H1 (cell line): Measurements from ENCODE around the gene MYBPC1. TPM values are rescaled to one million over a fixed set of nuclear protein-coding genes. Genes with fewer than 3 reads are reported as not detected.

Experiments used
- CTCF ChIA-PET: fragments of 300-600 bp; sonication (Branson Sonifier 250); formaldehyde crosslinking; loops from one replicate; lab custom pipeline; 2021; ENCODE audit not compliant: partially characterized antibody; lab: Charles Lee
- POLR2A ChIA-PET: fragments of 300-600 bp; sonication (Branson Sonifier 250); formaldehyde crosslinking; loops from one replicate; lab custom pipeline; 2021; ENCODE audit warnings: inconsistent platforms; ENCODE audit not compliant: partially characterized antibody; lab: Charles Lee
- DNase-seq, 2 experiments: peaks; one replicate each; pipeline versions ENCODE4 v3.0.0 to v3.0.0-alpha.2; 2010 to 2022; ENCODE audit warnings: low spot score in 2 of 2, low read depth in 1 of 2, mixed read lengths in 1 of 2
- FAIRE-seq: peaks from 2 replicates; lab custom pipeline; 2011; peaks lifted over from hg19 to GRCh38; lab: Jason Lieb, UNC
- H2AFZ ChIP-seq: 2 replicates; pipeline ENCODE4 v1.8.1; 2012; ENCODE audit warnings: low read length, inconsistent platforms
- H2AK5ac ChIP-seq: 2 replicates; pipeline ENCODE4 v1.6.1; 2013; ENCODE audit warnings: low read depth, low read length
- H2BK120ac ChIP-seq: replicated peaks from 2 replicates; pipeline ENCODE3; 2013; ENCODE audit warnings: low read depth, low read length, inconsistent platforms
- H2BK12ac ChIP-seq: 2 replicates; pipeline ENCODE4 v1.6.1; 2013; ENCODE audit warnings: low read depth, low read length
- H2BK15ac ChIP-seq: 2 replicates; pipeline ENCODE4 v1.6.1; 2013; ENCODE audit warnings: low read length
- H2BK20ac ChIP-seq: 2 replicates; pipeline ENCODE4 v1.6.1; 2013; ENCODE audit warnings: low read length
- H2BK5ac ChIP-seq: 2 replicates; pipeline ENCODE4 v1.6.1; 2013; ENCODE audit warnings: low read depth, low read length
- H3K14ac ChIP-seq: 2 replicates; pipeline ENCODE4 v1.6.1; 2013; ENCODE audit warnings: inconsistent platforms; ENCODE audit not compliant: insufficient read length
- H3K18ac ChIP-seq: 2 replicates; pipeline ENCODE4 v1.6.1; 2013; ENCODE audit warnings: low read length; ENCODE audit errors: extremely low read depth
- H3K23ac ChIP-seq: 2 replicates; pipeline ENCODE4 v1.6.1; 2013; ENCODE audit warnings: inconsistent platforms; ENCODE audit not compliant: insufficient read length
- H3K23me2 ChIP-seq: 2 replicates; pipeline ENCODE4 v1.6.1; 2013; ENCODE audit warnings: low read depth, low read length
- H3K27ac ChIP-seq: 2 replicates; pipeline ENCODE4 v1.6.1; 2011; ENCODE audit warnings: low read depth, low read length, inconsistent platforms
- H3K27me3 ChIP-seq, 4 experiments: replicated peaks in 1 of 4; 1 replicate in 1 of 4; 2 replicates in 3 of 4; pipeline versions ENCODE4 v1.6.1 to v1.8.1; 2011 to 2013; ENCODE audit warnings: low read length in 3 of 4, mild to moderate bottlenecking in 3 of 4, inconsistent platforms in 2 of 4, mixed read lengths in 2 of 4, moderate library complexity in 1 of 4; ENCODE audit not compliant: control insufficient read depth in 3 of 4, insufficient read depth in 3 of 4; ENCODE audit errors: extremely low read depth in 1 of 4
- H3K36me3 ChIP-seq, 4 experiments: 2 replicates each; pipeline versions ENCODE4 v1.6.1 to v1.8.1; 2011 to 2013; ENCODE audit warnings: mild to moderate bottlenecking in 4 of 4, low read length in 3 of 4, moderate library complexity in 2 of 4, control low read depth in 1 of 4, inconsistent platforms in 1 of 4; ENCODE audit not compliant: insufficient read depth in 4 of 4, control insufficient read depth in 2 of 4
- H3K4ac ChIP-seq: replicated peaks from 2 replicates; pipeline ENCODE3; 2013; ENCODE audit warnings: low read length, low read depth, mixed read lengths, inconsistent platforms; ENCODE audit not compliant: insufficient read length
- H3K4me1 ChIP-seq, 4 experiments: replicated peaks in 1 of 4; 1 replicate in 1 of 4; 2 replicates in 3 of 4; pipeline versions ENCODE4 v1.6.1 to v1.8.1; 2011 to 2013; ENCODE audit warnings: low read length in 3 of 4, inconsistent platforms in 2 of 4, mixed read lengths in 1 of 4; ENCODE audit not compliant: insufficient read depth in 4 of 4, control insufficient read depth in 3 of 4
- H3K4me2 ChIP-seq, 2 experiments: 2 replicates each; pipeline versions ENCODE4 v1.6.1 to v1.8.1; 2011 to 2013; ENCODE audit warnings: low read depth in 2 of 2, low read length in 2 of 2, control low read depth in 1 of 2, inconsistent platforms in 1 of 2, mild to moderate bottlenecking in 1 of 2; ENCODE audit not compliant: insufficient read depth in 1 of 2
- H3K4me3 ChIP-seq, 4 experiments: fragments of 200-600, 300-600 bp in 1 of 4; sonication (generic), shearing (Covaris generic), sonication (Bioruptor Twin) in 1 of 4; 2 replicates each; pipeline versions ENCODE4 v1.5.1 to v1.8.1; 2011 to 2016; ENCODE audit warnings: low read length in 4 of 4, low read depth in 3 of 4, control low read depth in 2 of 4, inconsistent platforms in 2 of 4, mild to moderate bottlenecking in 2 of 4, mixed read lengths in 1 of 4, moderate library complexity in 1 of 4; ENCODE audit not compliant: insufficient read depth in 2 of 4; ENCODE audit errors: extremely low read depth in 1 of 4
- H3K56ac ChIP-seq: replicated peaks from 2 replicates; pipeline ENCODE3; 2013; ENCODE audit warnings: low read depth, mild to moderate bottlenecking, mixed read lengths, low read length, inconsistent platforms; ENCODE audit not compliant: insufficient read length
- H3K79me1 ChIP-seq: 2 replicates; pipeline ENCODE4 v1.6.1; 2013; ENCODE audit warnings: low read depth, low read length, control low read depth
- H3K79me2 ChIP-seq, 2 experiments: 2 replicates each; pipeline versions ENCODE4 v1.6.1 to v1.8.1; 2012 to 2013; ENCODE audit warnings: low read length in 2 of 2, mild to moderate bottlenecking in 2 of 2, inconsistent platforms in 1 of 2; ENCODE audit not compliant: insufficient read depth in 2 of 2, control insufficient read depth in 1 of 2
- H3K9ac ChIP-seq, 4 experiments: replicated peaks in 1 of 4; 1 replicate in 1 of 4; 2 replicates in 3 of 4; pipeline versions ENCODE4 v1.6.1 to v1.8.1; 2011 to 2013; ENCODE audit warnings: low read depth in 3 of 4, low read length in 3 of 4, control low read depth in 2 of 4, mild to moderate bottlenecking in 2 of 4, moderate library complexity in 2 of 4, inconsistent platforms in 1 of 4; ENCODE audit errors: extremely low read depth in 1 of 4
- H3K9me3 ChIP-seq, 2 experiments: 2 replicates each; pipeline versions ENCODE4 v1.6.1 to v1.8.1; 2012 to 2013; ENCODE audit warnings: mild to moderate bottlenecking in 2 of 2, moderate library complexity in 2 of 2, control low read depth in 1 of 2, inconsistent platforms in 1 of 2, low read depth in 1 of 2, low read length in 1 of 2, mixed read lengths in 1 of 2; ENCODE audit not compliant: insufficient read depth in 2 of 2
- H4K20me1 ChIP-seq, 2 experiments: replicated peaks in 1 of 2; 2 replicates each; pipeline versions ENCODE3 to v1.8.1; 2011 to 2013; ENCODE audit warnings: inconsistent platforms in 2 of 2, low read length in 2 of 2, mild to moderate bottlenecking in 1 of 2; ENCODE audit not compliant: insufficient read depth in 2 of 2, control insufficient read depth in 1 of 2
- H4K5ac ChIP-seq: 2 replicates; pipeline ENCODE4 v1.6.1; 2013; ENCODE audit warnings: low read length, low read depth, mixed read lengths, inconsistent platforms; ENCODE audit not compliant: insufficient read length
- H4K8ac ChIP-seq: 2 replicates; pipeline ENCODE4 v1.8.0; 2013; ENCODE audit warnings: mild to moderate bottlenecking, moderate library complexity, low read length, inconsistent platforms; ENCODE audit not compliant: insufficient read depth; ENCODE audit errors: extremely low read depth
- H4K91ac ChIP-seq: replicated peaks from 2 replicates; pipeline ENCODE3; 2013; ENCODE audit warnings: low read length, mixed read lengths, inconsistent platforms; ENCODE audit not compliant: insufficient read length
- CEBPB ChIP-seq: IDR thresholded peaks from 2 replicates; pipeline ENCODE4 v1.6.1; 2012; ENCODE audit warnings: low read depth, low read length
- CTBP2 ChIP-seq: IDR thresholded peaks from 2 replicates; pipeline ENCODE4 v1.7.0; 2011; ENCODE audit warnings: borderline replicate concordance, mild to moderate bottlenecking, moderate library complexity, mixed read lengths, low read length; ENCODE audit not compliant: insufficient read depth, insufficient read length
- POU5F1 ChIP-seq: IDR thresholded peaks from 2 replicates; pipeline ENCODE4 v1.6.1; 2011; ENCODE audit warnings: low read depth, mild to moderate bottlenecking, low read length, moderate library complexity
- SP4 ChIP-seq: IDR thresholded peaks from 2 replicates; pipeline ENCODE4 v1.6.1; 2012; ENCODE audit warnings: low read length, inconsistent platforms
- TBP ChIP-seq: IDR thresholded peaks from 2 replicates; pipeline ENCODE4 v1.6.1; 2011; ENCODE audit warnings: low read depth, low read length, improper control_type of control experiment
- WGBS, 2 experiments: shearing (Covaris generic) in 1 of 2; methylation state at CpG; one replicate each; pipeline versions ENCODE4 v1.1.6 to v1.1.7; 2013 to 2015; ENCODE audit warnings: low lambda C conversion rate in 2 of 2, mixed read lengths in 2 of 2, inconsistent platforms in 1 of 2, low coverage in 1 of 2, missing lambda C conversion rate in 1 of 2; ENCODE audit not compliant: insufficient replicate concordance in 2 of 2, insufficient coverage in 1 of 2, insufficient read length in 1 of 2; ENCODE audit errors: extremely low coverage in 1 of 2, missing lambda C conversion rate in 1 of 2; 5-methylcytosine and 5-hydroxymethylcytosine counted together
- polyA plus RNA-seq, 7 experiments: library from polyadenylated mRNA; depleted of rRNA in 3 of 7; stranded (reverse) in 5 of 7; unstranded in 2 of 7; fragments of >200 nt in 5 of 7; fragments of 200-250 nt in 2 of 7; gene quantifications; 1 replicate in 5 of 7; 2 replicates in 1 of 7; 4 replicates in 1 of 7; pipeline versions ENCODE4 v1.2.1 to v1.2.3, GENCODE V29; 2011 to 2013; ENCODE audit warnings: missing spikeins in 2 of 7, mixed read lengths in 2 of 7
- total RNA-seq: library from RNA; stranded (reverse); fragmentation: NEBNext Ultra II Directional; extraction: Animal tissue kit (Norgen Biotek cat#: 25700); gene quantifications from 2 replicates; pipeline ENCODE4 v1.2.1, GENCODE V29; 2021

MYBPC1 gene
- total and polyA plus RNA-seq, 2 of the 8 experiments (the other 6 are each of a cell fraction or from before 2014, with no cell fraction given): not detected

DNA sequence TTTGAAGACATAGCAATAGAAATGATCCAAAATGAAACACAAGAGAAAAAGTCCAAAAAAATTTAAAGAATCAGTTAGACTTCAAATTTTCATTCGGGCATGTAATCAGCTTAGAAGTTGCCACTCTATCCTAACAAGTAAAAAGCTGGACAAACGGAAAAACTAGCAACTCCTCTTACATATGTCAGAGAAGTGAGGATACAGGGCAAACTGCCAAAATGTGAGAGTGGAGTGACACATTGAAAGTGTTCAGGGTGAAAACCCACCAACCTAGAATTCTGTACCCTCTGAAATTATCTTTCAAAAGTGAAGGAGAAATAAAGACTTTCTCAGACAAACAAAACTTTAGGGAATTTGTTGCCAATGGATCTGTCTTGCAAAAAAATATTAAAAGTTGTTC lies 60.6 kb downstream of the MYBPC1 start:
- no peak overlapping the region for H4K5ac ChIP-seq
- no peak for DNase-seq
- no peak overlapping the region for H2AK5ac ChIP-seq
- H3K36me3 ChIP-seq: no peaks in the 10 kb centered on the region; a peak in 1 of 8 replicates
- H2BK12ac ChIP-seq: no peak overlapping the region
- H3K27me3 ChIP-seq: no peaks in the 10 kb centered on the region
- no peak overlapping the region for H2AFZ ChIP-seq
- CTCF ChIA-PET: no interaction called here
- no peak overlapping the region for H3K56ac ChIP-seq
- H3K79me1 ChIP-seq: no peaks in the 10 kb centered on the region
- POLR2A ChIA-PET: no interaction called here
- no peak overlapping the region for H3K4me3 ChIP-seq
- no peaks in the 10 kb centered on the region for H3K79me2 ChIP-seq
- no peak overlapping the region for H2BK20ac ChIP-seq
- H3K27ac ChIP-seq: no peak overlapping the region
- TF ChIP-seq CTBP2 (no peak), SP4 (no peak), POU5F1 (no peak), CEBPB (no peak), TBP (no peak)
- H3K4me1 ChIP-seq: no peaks in the 10 kb centered on the region
- H4K91ac ChIP-seq: no peak overlapping the region
- FAIRE-seq: no peak
- no peaks in the 10 kb centered on the region for H3K9me3 ChIP-seq
- WGBS, 2 experiments: 63% methylated on average over 2 of the region's 2 CpGs; no CpG with 5 or more reads in 1 of the 2 experiments
- no peaks in the 10 kb centered on the region for H3K23me2 ChIP-seq
- no peak overlapping the region for H3K18ac ChIP-seq
- no peak overlapping the region for H3K14ac ChIP-seq
- H2BK15ac ChIP-seq: no peak overlapping the region
- H4K20me1 ChIP-seq: no peaks in the 10 kb centered on the region
- H3K4me2 ChIP-seq: no peak overlapping the region
- no peak overlapping the region for H3K4ac ChIP-seq
- no peak overlapping the region for H4K8ac ChIP-seq
- no peak overlapping the region for H3K9ac ChIP-seq
- H3K23ac ChIP-seq: no peak overlapping the region
- H2BK5ac ChIP-seq: no peak overlapping the region
- no peak overlapping the region for H2BK120ac ChIP-seq
